Caco-2 (cell line): Measurements from ENCODE around the gene ASB15. TPM values are rescaled to one million over a fixed set of nuclear protein-coding genes. Genes with fewer than 3 reads are reported as not detected.

Experiments
- BruUV-seq: library from RNA; stranded (reverse); fragments of 400-500 nt; replicated peaks from 2 replicates; lab custom pipeline; 2021; lab: Mats Ljungman, UMichigan
- CTCF ChIA-PET: fragments of 300-600 bp; sonication (Branson Sonifier 250); formaldehyde crosslinking; loops from one replicate; lab custom pipeline; 2022; ENCODE audit warnings: antibody characterized with exemption; lab: Charles Lee
- POLR2A ChIA-PET: fragments of 300-600 bp; sonication (Branson Sonifier 250); formaldehyde crosslinking; loops from one replicate; lab custom pipeline; 2022; ENCODE audit warnings: antibody characterized with exemption; lab: Charles Lee
- DNase-seq, 2 experiments: peaks; one replicate each; pipeline versions ENCODE4 v3.0.0 to v3.0.0-alpha.2; 2020 to 2022
- H3K27me3 ChIP-seq: replicated peaks from 2 replicates; pipeline ENCODE4 v1.6.0; 2011; ENCODE audit warnings: low read length; ENCODE audit not compliant: control insufficient read depth, insufficient read depth
- H3K36me3 ChIP-seq: 2 replicates; pipeline ENCODE4 v1.5.1; 2011; ENCODE audit warnings: low read length; ENCODE audit not compliant: control insufficient read depth, insufficient read depth
- H3K4me1 ChIP-seq: fragments of 250-450 bp; sonication (Bioruptor Pico); 2 replicates; pipeline ENCODE4 v1.5.1; 2020; ENCODE audit warnings: mild to moderate bottlenecking
- H3K4me3 ChIP-seq: 2 replicates; pipeline ENCODE4 v1.5.1; 2011; ENCODE audit warnings: low read depth, mild to moderate bottlenecking, control low read depth, low read length
- H3K9me3 ChIP-seq: fragments of 250-450 bp; sonication (Bioruptor Pico); 2 replicates; pipeline ENCODE4 v1.5.1; 2020; ENCODE audit warnings: mild to moderate bottlenecking, moderate library complexity
- H3K27ac Mint-ChIP-seq: one replicate; pipeline ENCODE4 v1.8.0; 2022; ENCODE audit warnings: mixed read lengths; ENCODE audit not compliant: unreplicated experiment
- H3K27me3 Mint-ChIP-seq: one replicate; pipeline ENCODE4 v1.8.0; 2022; ENCODE audit warnings: mixed read lengths; ENCODE audit not compliant: insufficient read depth, unreplicated experiment
- H3K36me3 Mint-ChIP-seq: one replicate; pipeline ENCODE4 v1.8.0; 2022; ENCODE audit warnings: mild to moderate bottlenecking, mixed read lengths; ENCODE audit not compliant: insufficient read depth, unreplicated experiment
- H3K4me1 Mint-ChIP-seq: one replicate; pipeline ENCODE4 v1.8.0; 2022; ENCODE audit warnings: low read depth, mixed read lengths; ENCODE audit not compliant: unreplicated experiment
- H3K4me3 Mint-ChIP-seq: one replicate; pipeline ENCODE4 v1.8.0; 2022; ENCODE audit warnings: mild to moderate bottlenecking, moderate library complexity, mixed read lengths; ENCODE audit not compliant: unreplicated experiment
- H3K9me3 Mint-ChIP-seq: one replicate; pipeline ENCODE4 v1.8.0; 2022; ENCODE audit warnings: mixed read lengths; ENCODE audit not compliant: unreplicated experiment
- CTCF ChIP-seq, 2 experiments: fragments of 200-600 bp in 1 of 2; IDR thresholded peaks; 1 replicate in 1 of 2; 2 replicates in 1 of 2; pipeline versions ENCODE4 v1.5.1 to v1.8.0; 2011 to 2022; ENCODE audit warnings: antibody characterized with exemption in 1 of 2, control low read depth in 1 of 2, inconsistent platforms in 1 of 2, low read depth in 1 of 2, low read length in 1 of 2, mild to moderate bottlenecking in 1 of 2, moderate library complexity in 1 of 2; ENCODE audit not compliant: insufficient read depth in 1 of 2, severe bottlenecking in 1 of 2, unreplicated experiment in 1 of 2
- intact Hi-C: fragments of 100-400 bp; cut with micrococcal nuclease; formaldehyde crosslinking; loops from one replicate; pipeline ENCODE4 v1.10.0; 2022; ENCODE audit not compliant: unreplicated experiment
- total RNA-seq: library from RNA; stranded (reverse); gene quantifications from 2 replicates; pipeline ENCODE4 v1.2.3, GENCODE V29; 2022

Gene ASB15
- total RNA-seq, 1 experiment from 2014 or later: not detected

- Histone ChIP-seq H3K9me3 (no peaks in the 10 kb centered on the region), H3K36me3 (no peaks in the 10 kb centered on the region), H3K4me1 (peaks cover 2% of the 10 kb centered on the region), H3K4me3 (no peak overlapping the region), H3K27me3 (no peaks in the 10 kb centered on the region)
- no peaks in the 10 kb centered on the region for H3K4me1 Mint-ChIP-seq
- CTCF ChIA-PET: no interaction called here
- no peaks in the 10 kb centered on the region for H3K27me3 Mint-ChIP-seq
- H3K36me3 Mint-ChIP-seq: no peaks in the 10 kb centered on the region
- no peak for TF ChIP-seq CTCF (IDR thresholded peaks at IDR 0.05; ENCODE audit: insufficient read depth in 1 of 2, low read depth in 1 of 2, low read length in 1 of 2, severe bottlenecking in 1 of 2, unreplicated experiment in 1 of 2)
- POLR2A ChIA-PET: no interaction called here
- H3K4me3 Mint-ChIP-seq: no peak overlapping the region
- H3K27ac Mint-ChIP-seq: peak overlapping the region; percentile 6
- peaks cover 15% of the 10 kb centered on the region for H3K9me3 Mint-ChIP-seq
- intact Hi-C loops: no loop called here
- no TSS peak for BruUV-seq
- DNase-seq: no peak
Observed at GRCh38 chr7:123608991-123609882, 7.6 kb downstream of the ASB15 start.

GRCh38 chr7:123609883-123610239 is 8.2 kb downstream of the ASB15 start:
- Mint-ChIP-seq H3K9me3 (peaks cover 15% of the 10 kb centered on the region), H3K36me3 (no peaks in the 10 kb centered on the region), H3K4me3 (no peak overlapping the region), H3K27ac (no peak overlapping the region), H3K4me1 (peaks cover 1% of the 10 kb centered on the region), H3K27me3 (no peaks in the 10 kb centered on the region)
- ChIA-PET POLR2A (no interaction called here), CTCF (no interaction called here)
- H3K9me3 ChIP-seq: no peaks in the 10 kb centered on the region
- DNase-seq: no peak
- intact Hi-C loops: no loop called here
- no peak overlapping the region for H3K4me3 ChIP-seq
- peaks cover 9% of the 10 kb centered on the region for H3K4me1 ChIP-seq
- no TSS peak for BruUV-seq
- no peak for TF ChIP-seq CTCF (IDR thresholded peaks at IDR 0.05; ENCODE audit: insufficient read depth in 1 of 2, low read depth in 1 of 2, low read length in 1 of 2, severe bottlenecking in 1 of 2, unreplicated experiment in 1 of 2)
- H3K36me3 ChIP-seq: no peaks in the 10 kb centered on the region
- H3K27me3 ChIP-seq: no peaks in the 10 kb centered on the region

DNA sequence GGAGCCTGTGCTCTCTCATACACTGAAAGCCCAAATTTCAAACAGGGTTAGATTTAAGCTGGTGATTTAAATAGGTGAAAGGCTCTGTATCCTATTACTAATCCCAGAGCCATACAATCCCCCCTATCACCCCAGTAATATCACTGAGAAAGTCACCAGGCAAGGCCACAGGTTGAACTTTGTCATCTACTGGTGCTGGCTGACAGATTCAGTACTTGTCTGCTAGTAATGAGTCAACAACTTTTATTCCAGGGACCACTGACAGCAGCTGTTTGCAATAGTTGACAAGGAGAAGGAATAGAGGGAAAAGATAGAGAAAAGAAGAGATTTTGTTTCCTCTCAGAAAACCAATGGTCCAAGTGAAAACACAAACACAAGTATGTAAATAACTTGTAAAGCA is 10.4 kb downstream of the ASB15 start:
- ChIA-PET POLR2A (interaction anchor here (1.0 kb wide), 1 partner anchor 137 kb away, joined by 4 read pairs; the partner anchor contains the start of gene WASL), CTCF (no interaction called here)

More for the DNA sequence above, 10.4 kb downstream of the ASB15 start:
- Histone ChIP-seq H3K27me3 (no peaks in the 10 kb centered on the region), H3K36me3 (no peaks in the 10 kb centered on the region), H3K4me1 (peaks cover 30% of the 10 kb centered on the region), H3K4me3 (no peak overlapping the region), H3K9me3 (no peaks in the 10 kb centered on the region)
- peaks cover 18% of the 10 kb centered on the region for H3K4me1 Mint-ChIP-seq
- H3K9me3 Mint-ChIP-seq: peaks cover 15% of the 10 kb centered on the region
- no peaks in the 10 kb centered on the region for H3K36me3 Mint-ChIP-seq
- intact Hi-C loops: no loop called here
- DNase-seq: no peak
- no TSS peak for BruUV-seq
- no peaks in the 10 kb centered on the region for H3K27me3 Mint-ChIP-seq
- no peak overlapping the region for H3K27ac Mint-ChIP-seq
- no peak for TF ChIP-seq CTCF (IDR thresholded peaks at IDR 0.05; ENCODE audit: insufficient read depth in 1 of 2, low read depth in 1 of 2, low read length in 1 of 2, severe bottlenecking in 1 of 2, unreplicated experiment in 1 of 2)
- no peak overlapping the region for H3K4me3 Mint-ChIP-seq
